ENCODE data around the gene S100A16. TPM values are rescaled to one million over a fixed set of nuclear protein-coding genes. Genes with fewer than 3 reads are reported as not detected.

Gene S100A16
- total and polyA plus RNA-seq, 9 of the 15 experiments (the other 6 are each of a cell fraction or from before 2014, with no cell fraction given) = 1.6 to 6.9 (median 4.3) TPM

DNA sequence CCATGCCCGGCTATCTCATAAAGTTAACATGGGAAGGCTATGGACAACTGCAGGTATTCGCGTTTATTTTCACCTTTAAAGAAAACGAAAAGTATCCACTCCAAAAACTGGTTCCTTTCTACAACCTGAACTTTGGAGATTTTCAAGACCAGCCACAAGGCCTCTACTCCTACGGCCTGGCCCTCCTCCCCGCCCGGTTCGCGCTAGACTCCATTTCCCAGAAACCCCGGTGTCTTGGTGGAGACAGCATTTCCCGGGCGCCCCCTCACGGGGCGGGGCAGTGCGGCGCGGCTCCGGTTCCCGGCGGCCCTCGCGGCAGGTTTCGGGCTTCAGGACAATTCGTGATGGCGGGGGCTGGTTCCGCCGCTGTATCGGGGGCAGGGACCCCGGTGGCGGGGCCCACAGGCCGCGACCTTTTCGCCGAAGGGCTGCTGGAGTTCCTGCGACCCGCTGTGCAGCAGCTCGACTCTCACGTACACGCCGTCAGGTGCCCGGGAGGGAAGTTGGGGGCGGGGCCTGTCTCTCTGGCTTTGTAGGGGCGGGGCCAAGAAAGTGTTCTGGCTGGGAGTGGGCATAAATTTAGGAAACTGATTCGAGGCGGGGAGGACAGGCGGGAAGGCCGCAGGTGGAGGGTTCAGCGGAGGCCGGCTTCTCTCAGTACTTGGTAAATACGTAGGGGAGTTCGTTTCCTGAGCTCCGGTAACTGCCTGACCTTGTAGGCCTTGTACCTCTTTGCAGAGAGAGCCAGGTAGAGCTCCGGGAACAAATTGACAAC, 45.6 kb upstream of the S100A16 start, which contains the start of gene SNAPIN:
SNAPIN (plus strand) TSS at position 304 of the 775 bp plus-strand sequence; CDS start at position 345, 41 bp downstream.
- peak within 1 kb of the TSS; percentile 86 for H3K27ac ChIP-seq (ENCODE audit: extremely low read depth, low read depth, low read length)
- peak within 1 kb of the TSS; percentile 81 to 92 for H3K9ac ChIP-seq (ENCODE audit: insufficient read depth in 1 of 2, low read depth in 2 of 2, low read length in 2 of 2)
- H3K4me3 ChIP-seq = peak within 1 kb of the TSS; percentile 98
- H3K4me2 ChIP-seq (ENCODE audit: insufficient read depth, low read length) = peak within 1 kb of the TSS; percentile 93
- FAIRE-seq = peak; percentile 81
- H3K27me3 ChIP-seq (ENCODE audit: control insufficient read depth in 2 of 2, insufficient read depth in 2 of 2, low read length in 2 of 2) = no peaks in the 10 kb centered on the region
- no TSS peak for BruUV-seq (replicated peaks)
- H3K36me3 ChIP-seq (ENCODE audit: control insufficient read depth, insufficient read depth, low read length) = peaks cover 32% of the 10 kb centered on the region
- CTCF ChIA-PET (ENCODE audit: low intra/inter-chr PET ratio) = no interaction called here
- H4K20me1 ChIP-seq (replicated peaks; ENCODE audit: control insufficient read depth, insufficient read depth, low read length) = no peaks in the 10 kb centered on the region
- peaks cover 3 to 16% of the 10 kb centered on the region in 2 experiments; a peak in 4 of 5 replicates for H3K4me1 ChIP-seq (replicated peaks in 1 of 2; ENCODE audit: control insufficient read depth in 2 of 2, insufficient read depth in 2 of 2, low read length in 2 of 2)
- intact Hi-C loops (cut with micrococcal nuclease) (no loop called here), in situ Hi-C loops (cut with MboI) (no loop called here)
- H3K9me3 ChIP-seq (replicated peaks; ENCODE audit: control insufficient read depth, insufficient read depth, low read depth, low read length) = no peaks in the 10 kb centered on the region
- peak; percentile 97 for ATAC-seq
- DNase-seq (ENCODE audit: extremely low read depth in 1 of 4, low spot score in 3 of 4) = peak; percentile 87 to 95 (median 90)
- H2AFZ ChIP-seq (ENCODE audit: low read depth, low read length) = peak within 1 kb of the TSS; percentile 100
- no peaks in the 10 kb centered on the region for H3K9me1 ChIP-seq (ENCODE audit: control insufficient read depth, insufficient read depth, low read length)
- 2% methylated on average over 47 of the region's 53 CpGs for WGBS (ENCODE audit: insufficient coverage, low coverage, missing lambda C conversion rate)
- POLR2A ChIA-PET = interaction anchor here (0.7 to 6.1 kb wide), 11 partner anchors 9 to 327 kb away, joined by 3 to 51 read pairs (median 5); partner anchors contain the start of genes CHTOP, ILF2 and S100A13
- H3K79me2 ChIP-seq (ENCODE audit: control insufficient read depth, insufficient read depth, low read length) = peaks cover 13% of the 10 kb centered on the region
- TF ChIP-seq ZNF146 (CRISPR knock-in tag; IDR thresholded peaks at IDR 0.05; ENCODE audit: unreplicated experiment) = no peak
- TF ChIP-seq, protein P1, sequence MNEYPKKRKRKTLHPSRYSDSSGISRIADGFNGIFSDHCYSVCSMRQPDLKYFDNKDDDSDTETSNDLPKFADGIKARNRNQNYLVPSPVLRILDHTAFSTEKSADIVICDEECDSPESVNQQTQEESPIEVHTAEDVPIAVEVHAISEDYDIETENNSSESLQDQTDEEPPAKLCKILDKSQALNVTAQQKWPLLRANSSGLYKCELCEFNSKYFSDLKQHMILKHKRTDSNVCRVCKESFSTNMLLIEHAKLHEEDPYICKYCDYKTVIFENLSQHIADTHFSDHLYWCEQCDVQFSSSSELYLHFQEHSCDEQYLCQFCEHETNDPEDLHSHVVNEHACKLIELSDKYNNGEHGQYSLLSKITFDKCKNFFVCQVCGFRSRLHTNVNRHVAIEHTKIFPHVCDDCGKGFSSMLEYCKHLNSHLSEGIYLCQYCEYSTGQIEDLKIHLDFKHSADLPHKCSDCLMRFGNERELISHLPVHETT (CRISPR knock-in tag; conservative IDR thresholded peaks at IDR 0.05 in 1 of 2, IDR thresholded peaks at IDR 0.05 in 1 of 2) = peak in 1 of 2 experiments; percentile 75; a peak in 2 of 4 replicates
- TF ChIP-seq MAZ (CRISPR knock-in tag; conservative IDR thresholded peaks at IDR 0.05 in 1 of 2, IDR thresholded peaks at IDR 0.05 in 1 of 2) = peak; percentile 89 to 98; a peak in 3 of 4 replicates
- TF ChIP-seq L3MBTL2 (IDR thresholded peaks at IDR 0.05) = peak; percentile 51
- TF ChIP-seq, protein P2, sequence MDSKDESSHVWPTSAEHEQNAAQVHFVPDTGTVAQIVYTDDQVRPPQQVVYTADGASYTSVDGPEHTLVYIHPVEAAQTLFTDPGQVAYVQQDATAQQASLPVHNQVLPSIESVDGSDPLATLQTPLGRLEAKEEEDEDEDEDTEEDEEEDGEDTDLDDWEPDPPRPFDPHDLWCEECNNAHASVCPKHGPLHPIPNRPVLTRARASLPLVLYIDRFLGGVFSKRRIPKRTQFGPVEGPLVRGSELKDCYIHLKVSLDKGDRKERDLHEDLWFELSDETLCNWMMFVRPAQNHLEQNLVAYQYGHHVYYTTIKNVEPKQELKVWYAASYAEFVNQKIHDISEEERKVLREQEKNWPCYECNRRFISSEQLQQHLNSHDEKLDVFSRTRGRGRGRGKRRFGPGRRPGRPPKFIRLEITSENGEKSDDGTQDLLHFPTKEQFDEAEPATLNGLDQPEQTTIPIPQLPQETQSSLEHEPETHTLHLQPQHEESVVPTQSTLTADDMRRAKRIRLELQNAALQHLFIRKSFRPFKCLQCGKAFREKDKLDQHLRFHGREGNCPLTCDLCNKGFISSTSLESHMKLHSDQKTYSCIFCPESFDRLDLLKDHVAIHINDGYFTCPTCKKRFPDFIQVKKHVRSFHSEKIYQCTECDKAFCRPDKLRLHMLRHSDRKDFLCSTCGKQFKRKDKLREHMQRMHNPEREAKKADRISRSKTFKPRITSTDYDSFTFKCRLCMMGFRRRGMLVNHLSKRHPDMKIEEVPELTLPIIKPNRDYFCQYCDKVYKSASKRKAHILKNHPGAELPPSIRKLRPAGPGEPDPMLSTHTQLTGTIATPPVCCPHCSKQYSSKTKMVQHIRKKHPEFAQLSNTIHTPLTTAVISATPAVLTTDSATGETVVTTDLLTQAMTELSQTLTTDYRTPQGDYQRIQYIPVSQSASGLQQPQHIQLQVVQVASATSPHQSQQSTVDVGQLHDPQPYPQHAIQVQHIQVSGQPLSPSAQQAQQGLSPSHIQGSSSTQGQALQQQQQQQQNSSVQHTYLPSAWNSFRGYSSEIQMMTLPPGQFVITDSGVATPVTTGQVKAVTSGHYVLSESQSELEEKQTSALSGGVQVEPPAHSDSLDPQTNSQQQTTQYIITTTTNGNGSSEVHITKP (IDR thresholded peaks at IDR 0.05; ENCODE audit: partially characterized antibody) = peak; percentile 6
- TF ChIP-seq RBM34 (IDR thresholded peaks at IDR 0.05; ENCODE audit: borderline replicate concordance, insufficient read depth, low read length) = no peak
- 0 out of 2 replicates have a peak, but pooled peaks have one; percentile 43 for TF ChIP-seq FOSL1 (tag; conservative IDR thresholded peaks at IDR 0.05)
- peak; percentile 89 for TF ChIP-seq ZNF143 (CRISPR knock-in tag; IDR thresholded peaks at IDR 0.05)
- peak; percentile 21; the same call in 1 of the 2 replicates for TF ChIP-seq SIN3B (IDR thresholded peaks at IDR 0.05; ENCODE audit: low read depth)
- no peak for TF ChIP-seq ZZZ3 (IDR thresholded peaks at IDR 0.05)
- TF ChIP-seq ZNF644 (tag; IDR thresholded peaks at IDR 0.05; ENCODE audit: low read depth) = 0 out of 2 replicates have a peak, but pooled peaks have one; percentile 36
- TF ChIP-seq KDM1A (IDR thresholded peaks at IDR 0.05) = no peak
- 0 out of 2 replicates have a peak, but pooled peaks have one; percentile 15 for TF ChIP-seq CTBP1 (IDR thresholded peaks at IDR 0.05; ENCODE audit: borderline replicate concordance)

Data from K562 (cell line).